PC-9 (cell line): Measurements from ENCODE around the gene NKAIN2. TPM values are rescaled to one million over a fixed set of nuclear protein-coding genes. Genes with fewer than 3 reads are reported as not detected.
A peak's percentile ranks its signal among the peaks of the same experiment; 100 is the strongest.

Experiments
- BruUV-seq: library from RNA; stranded (reverse); fragments of 400-500 nt; replicated peaks from 2 replicates; lab custom pipeline; 2021; lab: Mats Ljungman, UMichigan
- CTCF ChIA-PET: fragments of 300-600 bp; sonication (Branson Sonifier 250); formaldehyde crosslinking; loops from one replicate; lab custom pipeline; 2022; ENCODE audit warnings: antibody characterized with exemption; lab: Charles Lee
- POLR2A ChIA-PET: fragments of 300-600 bp; sonication (Branson Sonifier 250); formaldehyde crosslinking; loops from one replicate; lab custom pipeline; 2022; ENCODE audit warnings: antibody characterized with exemption; ENCODE audit not compliant: unreplicated experiment; lab: Charles Lee
- DNase-seq, 2 experiments: peaks; one replicate each; pipeline versions ENCODE4 v3.0.0 to v3.0.0-alpha.2; 2015 to 2022; ENCODE audit warnings: mixed read lengths in 1 of 2
- H2AFZ ChIP-seq: fragments of 200-600 bp; sonication (generic); 2 replicates; pipeline ENCODE4 v1.8.1; 2017; ENCODE audit warnings: antibody characterized with exemption
- H3F3A ChIP-seq: fragments of 200-600 bp; sonication (generic); 2 replicates; pipeline ENCODE4 v1.8.1; 2017; ENCODE audit warnings: antibody characterized with exemption, mild to moderate bottlenecking, low read depth; ENCODE audit not compliant: insufficient read depth
- H3K27ac ChIP-seq: fragments of 200-600 bp; sonication (generic); 2 replicates; pipeline ENCODE4 v1.6.1; 2016; ENCODE audit warnings: mixed run types
- H3K27me3 ChIP-seq: fragments of 200-600 bp; sonication (generic); 2 replicates; pipeline ENCODE4 v1.6.1; 2016; ENCODE audit warnings: low read depth, mixed run types; ENCODE audit not compliant: insufficient read depth
- H3K36me3 ChIP-seq: fragments of 200-600 bp; sonication (generic); 2 replicates; pipeline ENCODE4 v1.6.1; 2016; ENCODE audit warnings: low read depth, mixed run types
- H3K4me1 ChIP-seq: fragments of 200-600 bp; sonication (generic); replicated peaks from 2 replicates; pipeline ENCODE4 v1.6.1; 2016; ENCODE audit warnings: mixed run types; ENCODE audit not compliant: insufficient read depth
- H3K4me2 ChIP-seq: fragments of 200-600 bp; sonication (generic); 2 replicates; pipeline ENCODE4 v1.6.1; 2017; ENCODE audit warnings: mixed run types
- H3K4me3 ChIP-seq: fragments of 200-600 bp; sonication (generic); 2 replicates; pipeline ENCODE4 v1.6.1; 2016; ENCODE audit warnings: mixed run types
- H3K79me2 ChIP-seq: fragments of 200-600 bp; sonication (generic); 2 replicates; pipeline ENCODE4 v1.6.1; 2017; ENCODE audit warnings: low read depth, mixed run types
- H3K9me2 ChIP-seq: fragments of 200-600 bp; sonication (generic); 2 replicates; pipeline ENCODE4 v1.8.1; 2017; ENCODE audit warnings: mild to moderate bottlenecking; ENCODE audit not compliant: insufficient read depth
- H3K9me3 ChIP-seq: fragments of 200-600 bp; sonication (generic); 2 replicates; pipeline ENCODE4 v1.8.1; 2016; ENCODE audit warnings: low read depth; ENCODE audit not compliant: insufficient read depth
- H4K20me1 ChIP-seq: fragments of 200-600 bp; sonication (generic); 2 replicates; pipeline ENCODE4 v1.8.1; 2017; ENCODE audit not compliant: insufficient read depth
- CTCF ChIP-seq: fragments of 200-600 bp; sonication (generic); conservative IDR thresholded peaks from 2 replicates; pipeline ENCODE4 v1.6.1; 2017; ENCODE audit warnings: mixed run types, antibody characterized with exemption, mild to moderate bottlenecking, moderate library complexity
- EZH2 ChIP-seq: fragments of 200-600 bp; sonication (generic); IDR thresholded peaks from 2 replicates; pipeline ENCODE4 v1.8.0; 2017; ENCODE audit warnings: antibody characterized with exemption, low read depth
- intact Hi-C: fragments of 100-400 bp; cut with micrococcal nuclease; formaldehyde crosslinking; loops from one replicate; pipeline ENCODE4 v1.10.0; 2022; ENCODE audit not compliant: unreplicated experiment
- total RNA-seq: library from RNA; stranded (reverse); gene quantifications from 2 replicates; pipeline ENCODE4 v1.2.3, GENCODE V29; 2021

Gene NKAIN2
- total RNA-seq, 1 experiment from 2014 or later, result not detected

GRCh38 chr6:124073021-124073420 is 269.4 kb downstream of the NKAIN2 start:
- Histone ChIP-seq H3K79me2 (no peaks in the 10 kb centered on the region), H3K36me3 (no peaks in the 10 kb centered on the region), H3K9me2 (no peaks in the 10 kb centered on the region; the same call in 1 of the 2 replicates), H3K4me1 (no peaks in the 10 kb centered on the region), H3F3A (no peaks in the 10 kb centered on the region), H3K27me3 (no peaks in the 10 kb centered on the region), H3K4me3 (no peak overlapping the region), H4K20me1 (no peaks in the 10 kb centered on the region), H3K27ac (no peak overlapping the region), H2AFZ (no peak overlapping the region), H3K9me3 (no peaks in the 10 kb centered on the region), H3K4me2 (no peak overlapping the region)
- no peak for DNase-seq
- BruUV-seq, result no TSS peak
- POLR2A ChIA-PET, result no interaction called here
- intact Hi-C loops, result no loop called here
- CTCF ChIA-PET, result no interaction called here
- no peak for TF ChIP-seq EZH2

- Histone ChIP-seq H3K4me1 (no peaks in the 10 kb centered on the region), H3K27me3 (no peaks in the 10 kb centered on the region), H3K4me2 (no peak overlapping the region), H3K27ac (no peak overlapping the region), H4K20me1 (no peaks in the 10 kb centered on the region), H3F3A (no peaks in the 10 kb centered on the region), H3K4me3 (no peak overlapping the region), H3K36me3 (no peaks in the 10 kb centered on the region), H3K79me2 (no peaks in the 10 kb centered on the region), H2AFZ (peak overlapping the region; percentile 31), H3K9me3 (no peaks in the 10 kb centered on the region), H3K9me2 (no peaks in the 10 kb centered on the region; the same call in 1 of the 2 replicates)
- no peak for DNase-seq
- BruUV-seq, result no TSS peak
- TF ChIP-seq CTCF, result no peak
- TF ChIP-seq EZH2, result no peak
- CTCF ChIA-PET, result no interaction called here
- POLR2A ChIA-PET, result no interaction called here
- intact Hi-C loops, result no loop called here
These were observed 270.3 kb downstream of the NKAIN2 start for GRCh38 chr6:124073820-124074587.

GRCh38 chr6:124074606-124075005 is 270.9 kb downstream of the NKAIN2 start:
- POLR2A ChIA-PET, result no interaction called here
- no peak for TF ChIP-seq CTCF
- no peak for TF ChIP-seq EZH2
- no peaks in the 10 kb centered on the region for H3F3A ChIP-seq
- H4K20me1 ChIP-seq, result no peaks in the 10 kb centered on the region
- H3K27ac ChIP-seq, result no peak overlapping the region
- H3K4me2 ChIP-seq, result no peak overlapping the region
- no peak for DNase-seq
- H3K4me1 ChIP-seq, result no peaks in the 10 kb centered on the region
- no peaks in the 10 kb centered on the region; the same call in 1 of the 2 replicates for H3K9me2 ChIP-seq
- CTCF ChIA-PET, result no interaction called here
- H3K27me3 ChIP-seq, result no peaks in the 10 kb centered on the region
- BruUV-seq, result no TSS peak
- no peak overlapping the region; the same call in 1 of the 2 replicates for H2AFZ ChIP-seq
- intact Hi-C loops, result no loop called here
- no peaks in the 10 kb centered on the region for H3K79me2 ChIP-seq
- no peaks in the 10 kb centered on the region for H3K36me3 ChIP-seq
- H3K4me3 ChIP-seq, result no peak overlapping the region
- H3K9me3 ChIP-seq, result no peaks in the 10 kb centered on the region
